H4 (cell line): Measurements from ENCODE around the gene GALNTL6. TPM values are rescaled to one million over a fixed set of nuclear protein-coding genes. Genes with fewer than 3 reads are reported as not detected.
A peak's percentile ranks its signal among the peaks of the same experiment; 100 is the strongest.
"Not testable (repeated sequence)": the region's sequence is repeated elsewhere in the genome, so short reads cannot be mapped to it uniquely, and the experiment has no call there.

Experiments
- DNase-seq: peaks from one replicate; pipeline ENCODE4 v3.0.0-alpha.2; 2015; ENCODE audit warnings: low spot score
- total RNA-seq: library from RNA; depleted of rRNA; stranded (reverse); fragments of >200 nt; shearing (Covaris generic); gene quantifications from 2 replicates; pipeline ENCODE4 v1.2.3, GENCODE V29; 2014

GALNTL6 gene
- total RNA-seq, 1 experiment from 2014 or later = not detected

- DNase-seq = no peak
Measured at GRCh38 chr4:172379834-172380233, 566.6 kb downstream of the GALNTL6 start.

- DNase-seq = peak; percentile 44
Measured at GRCh38 chr4:172390331-172390730, 577.1 kb downstream of the GALNTL6 start.

DNA sequence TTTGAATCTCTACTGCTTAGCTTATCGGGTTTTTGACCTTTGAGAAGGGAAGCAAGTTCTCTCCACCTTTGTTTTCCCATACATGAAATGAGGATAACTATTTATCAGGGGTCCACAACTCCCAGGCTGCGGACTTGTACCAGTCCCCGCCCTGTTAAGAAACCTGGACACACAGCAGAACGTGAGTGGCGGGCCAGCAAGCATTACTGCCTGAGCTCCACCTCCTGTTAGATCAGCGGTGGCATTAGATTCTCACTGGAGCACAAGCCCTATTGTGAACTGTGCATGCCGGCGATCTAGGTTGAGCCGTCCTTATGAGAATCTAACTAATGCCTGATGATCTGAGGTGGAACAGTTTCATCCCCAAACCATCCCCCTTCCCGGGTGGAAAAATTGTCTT lies 579.5 kb downstream of the GALNTL6 start:
- DNase-seq = no peak

- DNase-seq = no peak
Measured at GRCh38 chr4:172393220-172393619, 580.0 kb downstream of the GALNTL6 start.

DNA sequence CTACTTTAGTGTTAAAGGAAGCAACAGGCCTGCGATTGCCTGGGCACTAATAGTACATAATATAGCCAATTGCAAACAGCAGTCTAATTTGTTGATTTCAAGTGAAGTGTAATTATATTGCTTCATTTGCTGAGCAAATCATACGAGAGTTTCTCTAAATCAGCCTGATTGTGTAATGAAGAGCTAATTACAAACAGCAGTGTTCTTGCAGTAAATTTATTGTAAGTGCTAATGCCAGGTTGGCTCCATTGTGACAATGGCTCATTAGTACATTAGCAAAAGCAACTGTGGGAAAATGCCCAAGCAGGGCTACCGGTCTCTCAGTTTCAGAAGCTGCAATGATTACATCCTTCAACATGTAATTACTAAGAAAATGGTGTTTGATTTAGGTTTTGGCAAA lies 591.5 kb downstream of the GALNTL6 start:
- DNase-seq = no peak

DNA sequence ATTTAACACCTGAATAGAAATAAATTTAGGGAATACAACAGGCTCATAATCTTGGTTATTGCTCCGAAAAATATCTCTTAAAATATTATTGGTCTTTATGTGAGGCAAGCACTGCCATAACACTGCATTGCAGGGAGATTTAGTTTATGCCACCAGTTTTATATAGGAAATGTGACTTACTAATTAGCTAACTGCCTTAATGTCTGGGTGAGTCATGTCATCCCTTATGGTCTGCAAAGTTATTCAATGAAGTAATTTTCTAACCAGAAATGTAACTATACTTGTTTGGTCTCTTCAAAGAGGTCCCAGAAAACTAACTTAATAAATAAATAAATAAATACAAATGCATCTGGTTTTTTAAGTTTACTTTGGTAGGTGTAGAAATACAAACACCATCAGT lies 597.2 kb downstream of the GALNTL6 start:
- DNase-seq = peak; percentile 42

GRCh38 chr4:172411149-172411548 lies 597.9 kb downstream of the GALNTL6 start:
- peak; percentile 30 for DNase-seq

DNA sequence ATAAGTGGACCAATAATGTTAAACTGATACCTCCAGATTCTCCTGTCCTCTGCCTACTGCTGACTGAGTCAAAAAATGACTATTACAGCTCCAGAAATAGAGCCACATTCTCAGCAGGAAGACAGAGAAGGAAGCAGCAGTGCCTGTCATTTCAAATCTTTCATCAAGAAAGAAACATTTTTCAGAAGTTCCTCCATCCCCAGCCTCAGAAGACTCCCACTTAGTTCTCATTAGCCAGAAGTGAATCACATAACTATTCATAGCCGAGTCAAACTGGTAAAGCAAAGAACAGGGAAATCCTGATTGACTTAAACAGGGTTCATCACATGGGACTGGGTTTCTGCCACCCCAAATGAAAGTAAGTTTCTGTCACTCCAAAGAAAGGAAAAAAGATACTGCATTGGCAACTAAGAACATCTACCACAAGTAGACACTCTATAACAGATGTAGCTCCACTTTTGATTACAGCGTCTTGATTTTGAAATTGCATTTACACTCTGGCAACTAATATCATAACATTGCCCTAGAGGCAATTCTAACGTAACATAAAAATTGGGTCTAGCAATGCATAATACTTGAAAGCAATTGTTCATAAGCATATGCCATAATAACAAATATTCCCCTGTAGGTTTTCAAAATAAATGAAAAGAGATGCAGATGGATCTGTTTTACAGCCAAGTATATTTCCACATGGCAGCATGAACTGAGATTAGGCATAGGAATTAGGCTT lies 599.8 kb downstream of the GALNTL6 start:
- no peak for DNase-seq

DNA sequence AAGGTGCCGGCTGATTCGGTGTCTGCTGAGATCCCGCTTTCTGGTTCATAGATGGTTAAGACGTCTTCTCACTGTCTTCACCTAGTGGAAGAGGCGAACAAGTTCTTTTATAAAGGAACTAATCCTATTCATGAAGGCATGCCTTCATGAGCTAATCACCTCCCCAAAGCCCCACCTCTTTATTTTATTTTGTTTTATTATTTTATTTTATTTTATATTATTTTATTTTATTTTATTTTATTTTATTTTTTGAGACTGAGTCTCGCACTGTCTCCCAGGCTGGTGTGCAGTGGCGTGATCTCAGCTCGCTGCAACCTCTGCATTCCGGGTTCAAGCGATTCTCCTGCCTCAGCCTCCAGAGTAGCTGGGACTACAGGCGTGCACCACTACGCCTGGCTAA lies 615.8 kb downstream of the GALNTL6 start:
- DNase-seq = not testable (repeated sequence)

- DNase-seq = peak; percentile 49
Measured at GRCh38 chr4:172480471-172480870, 667.3 kb downstream of the GALNTL6 start.

- no peak for DNase-seq
Measured at GRCh38 chr4:172481802-172482508, 668.8 kb downstream of the GALNTL6 start.

GRCh38 chr4:172485007-172485406 lies 671.8 kb downstream of the GALNTL6 start:
- no peak for DNase-seq

DNA sequence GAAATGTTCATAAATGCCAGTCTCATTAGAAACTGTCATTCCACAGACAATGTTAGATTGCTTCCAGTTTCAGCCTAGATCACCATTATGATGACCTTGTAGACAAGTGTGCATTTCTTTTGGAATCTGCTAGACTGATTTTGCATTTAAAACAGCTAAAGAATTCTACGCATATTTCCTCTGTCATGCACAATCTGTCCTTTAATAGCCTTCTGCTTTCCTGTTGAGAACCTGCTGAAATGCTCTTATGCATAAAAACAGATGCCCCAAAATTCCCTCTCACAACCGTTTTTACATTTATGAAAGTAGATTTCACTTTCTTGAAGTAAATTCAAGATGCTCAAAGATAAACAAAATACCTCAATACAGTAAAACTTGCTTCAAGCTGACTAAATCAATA lies 673.3 kb downstream of the GALNTL6 start:
- DNase-seq = no peak

- no peak for DNase-seq
Measured at GRCh38 chr4:172489861-172490260, 676.7 kb downstream of the GALNTL6 start.

- DNase-seq = peak; percentile 0
Measured at GRCh38 chr4:172495769-172496168, 682.6 kb downstream of the GALNTL6 start.

GRCh38 chr4:172497321-172497720 lies 684.1 kb downstream of the GALNTL6 start:
- DNase-seq = no peak

GRCh38 chr4:172514011-172514410 lies 700.8 kb downstream of the GALNTL6 start:
- DNase-seq = peak; percentile 3

DNA sequence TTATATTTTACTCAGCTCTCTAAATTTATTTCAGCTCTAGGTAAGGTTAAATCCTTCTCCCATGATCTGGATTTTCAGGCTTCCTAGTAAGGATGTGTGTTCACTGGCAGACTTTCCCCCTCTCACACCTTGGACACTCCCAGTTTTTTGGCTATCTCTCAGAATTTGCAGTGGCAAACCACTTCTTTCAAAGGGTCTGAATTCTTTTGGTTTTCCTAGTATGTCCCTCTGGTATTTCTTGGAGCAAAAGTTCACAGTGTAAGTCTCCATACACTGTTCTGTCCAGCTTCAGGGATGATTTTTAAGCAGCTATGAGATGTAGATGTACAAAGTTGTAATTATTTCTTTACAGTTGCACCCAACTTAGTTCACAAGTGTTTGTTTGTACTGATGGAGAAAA lies 701.6 kb downstream of the GALNTL6 start:
- no peak for DNase-seq

GRCh38 chr4:172515266-172515879 lies 702.2 kb downstream of the GALNTL6 start:
- DNase-seq = peak; percentile 51

DNA sequence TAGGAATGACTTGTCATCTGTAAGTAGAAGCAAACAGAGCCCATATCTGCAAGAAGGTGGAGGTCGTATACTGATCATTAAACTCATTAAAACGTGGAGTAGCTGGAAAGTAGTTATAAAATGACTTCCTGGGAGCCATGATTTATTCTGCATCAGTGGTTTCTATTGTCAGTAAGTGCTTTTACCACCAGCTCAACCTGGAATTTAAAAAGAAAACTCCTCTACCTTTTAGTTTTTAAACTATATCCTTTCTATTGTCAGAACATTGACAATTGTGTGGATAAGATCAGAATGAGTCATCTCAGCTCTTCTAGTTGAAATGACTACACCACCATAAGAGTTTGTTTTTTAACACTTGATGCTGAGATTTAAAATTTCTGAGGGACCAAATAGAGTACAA lies 704.2 kb downstream of the GALNTL6 start:
- peak; percentile 0 for DNase-seq

DNA sequence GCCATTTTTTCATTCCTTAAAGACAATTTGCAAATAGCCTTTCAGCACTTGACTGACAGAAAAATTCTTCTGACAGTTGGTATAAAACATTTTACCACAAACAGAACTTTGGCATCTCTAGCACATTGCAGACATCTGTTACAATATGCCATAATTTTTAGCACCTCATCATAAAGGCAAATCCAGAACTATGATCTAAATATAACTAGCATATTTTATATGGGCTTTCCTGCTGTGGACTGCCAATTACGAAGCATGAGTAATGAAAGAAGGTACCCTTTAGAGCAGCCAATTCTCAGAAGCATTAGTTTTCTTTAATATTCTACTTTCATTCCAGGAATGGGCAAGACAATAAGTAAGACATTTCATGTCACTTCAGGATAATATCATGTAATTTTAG lies 708.0 kb downstream of the GALNTL6 start:
- peak; percentile 0 for DNase-seq

DNA sequence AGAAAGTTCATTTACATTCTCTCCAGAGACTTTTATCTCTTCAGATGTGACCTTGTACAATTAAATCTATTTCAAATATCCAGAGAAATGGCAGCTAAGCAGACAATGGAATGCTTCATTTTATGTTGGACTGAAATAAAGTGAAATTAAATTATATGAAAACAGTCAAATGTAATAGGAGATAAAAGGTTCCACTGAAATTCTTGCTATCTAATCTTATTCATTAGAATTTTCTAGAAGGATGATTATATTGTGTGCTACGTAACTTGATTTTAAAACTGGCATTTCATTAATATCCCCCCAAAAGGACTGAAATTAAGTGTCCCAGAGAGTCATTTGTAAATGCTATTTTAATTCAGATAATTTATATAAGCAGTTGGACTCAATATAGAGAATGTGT lies 708.5 kb downstream of the GALNTL6 start:
- DNase-seq = no peak

DNA sequence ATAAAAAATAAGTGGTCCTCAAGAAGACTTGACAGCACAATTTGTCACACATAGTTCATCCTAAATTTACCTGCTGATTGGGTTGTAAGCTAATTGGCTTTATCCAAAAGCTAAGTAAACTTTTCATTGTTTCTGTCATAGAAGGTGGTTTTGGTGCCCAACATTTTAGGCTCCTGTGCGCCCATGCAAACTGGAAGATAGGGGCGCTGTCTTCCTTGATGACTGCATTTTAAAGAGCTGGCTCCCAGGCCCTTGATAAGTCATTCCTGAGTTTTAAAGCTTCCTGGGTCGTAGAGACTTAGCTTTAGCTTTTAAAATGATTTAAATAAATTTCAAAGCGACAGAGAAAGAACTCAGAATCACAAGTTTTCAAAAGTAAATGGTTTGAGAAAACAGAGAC lies 730.0 kb downstream of the GALNTL6 start:
- DNase-seq = no peak
